ENCODE data around the gene U2AF1L4. TPM values are rescaled to one million over a fixed set of nuclear protein-coding genes. Genes with fewer than 3 reads are reported as not detected.

The U2AF1L4 gene
- total RNA-seq, 4 donors from 2014 or later = 14.8 to 30.5 (median 19.7) TPM

DNA sequence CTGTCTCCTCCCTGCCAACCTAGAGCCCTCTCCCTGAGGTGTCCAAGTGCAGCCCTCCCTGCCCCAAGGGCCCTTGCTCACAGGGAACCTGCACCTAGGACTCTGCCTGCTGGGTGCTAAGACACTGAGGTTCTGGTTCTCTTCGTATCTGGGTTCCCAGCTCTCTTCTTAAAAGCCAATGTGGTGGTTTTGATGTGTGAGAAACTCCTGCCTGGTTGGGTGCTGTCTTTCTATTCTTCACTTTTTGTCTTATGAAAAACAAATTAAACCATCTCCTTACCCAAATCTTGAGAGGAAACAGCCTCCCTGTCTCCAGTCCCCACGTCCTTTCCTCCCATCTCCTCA is 31.7 kb downstream of the U2AF1L4 start:
- TF ChIP-seq, protein P1, sequence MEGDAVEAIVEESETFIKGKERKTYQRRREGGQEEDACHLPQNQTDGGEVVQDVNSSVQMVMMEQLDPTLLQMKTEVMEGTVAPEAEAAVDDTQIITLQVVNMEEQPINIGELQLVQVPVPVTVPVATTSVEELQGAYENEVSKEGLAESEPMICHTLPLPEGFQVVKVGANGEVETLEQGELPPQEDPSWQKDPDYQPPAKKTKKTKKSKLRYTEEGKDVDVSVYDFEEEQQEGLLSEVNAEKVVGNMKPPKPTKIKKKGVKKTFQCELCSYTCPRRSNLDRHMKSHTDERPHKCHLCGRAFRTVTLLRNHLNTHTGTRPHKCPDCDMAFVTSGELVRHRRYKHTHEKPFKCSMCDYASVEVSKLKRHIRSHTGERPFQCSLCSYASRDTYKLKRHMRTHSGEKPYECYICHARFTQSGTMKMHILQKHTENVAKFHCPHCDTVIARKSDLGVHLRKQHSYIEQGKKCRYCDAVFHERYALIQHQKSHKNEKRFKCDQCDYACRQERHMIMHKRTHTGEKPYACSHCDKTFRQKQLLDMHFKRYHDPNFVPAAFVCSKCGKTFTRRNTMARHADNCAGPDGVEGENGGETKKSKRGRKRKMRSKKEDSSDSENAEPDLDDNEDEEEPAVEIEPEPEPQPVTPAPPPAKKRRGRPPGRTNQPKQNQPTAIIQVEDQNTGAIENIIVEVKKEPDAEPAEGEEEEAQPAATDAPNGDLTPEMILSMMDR (IDR thresholded peaks at IDR 0.05; ENCODE audit: low read depth) = no peak

DNA sequence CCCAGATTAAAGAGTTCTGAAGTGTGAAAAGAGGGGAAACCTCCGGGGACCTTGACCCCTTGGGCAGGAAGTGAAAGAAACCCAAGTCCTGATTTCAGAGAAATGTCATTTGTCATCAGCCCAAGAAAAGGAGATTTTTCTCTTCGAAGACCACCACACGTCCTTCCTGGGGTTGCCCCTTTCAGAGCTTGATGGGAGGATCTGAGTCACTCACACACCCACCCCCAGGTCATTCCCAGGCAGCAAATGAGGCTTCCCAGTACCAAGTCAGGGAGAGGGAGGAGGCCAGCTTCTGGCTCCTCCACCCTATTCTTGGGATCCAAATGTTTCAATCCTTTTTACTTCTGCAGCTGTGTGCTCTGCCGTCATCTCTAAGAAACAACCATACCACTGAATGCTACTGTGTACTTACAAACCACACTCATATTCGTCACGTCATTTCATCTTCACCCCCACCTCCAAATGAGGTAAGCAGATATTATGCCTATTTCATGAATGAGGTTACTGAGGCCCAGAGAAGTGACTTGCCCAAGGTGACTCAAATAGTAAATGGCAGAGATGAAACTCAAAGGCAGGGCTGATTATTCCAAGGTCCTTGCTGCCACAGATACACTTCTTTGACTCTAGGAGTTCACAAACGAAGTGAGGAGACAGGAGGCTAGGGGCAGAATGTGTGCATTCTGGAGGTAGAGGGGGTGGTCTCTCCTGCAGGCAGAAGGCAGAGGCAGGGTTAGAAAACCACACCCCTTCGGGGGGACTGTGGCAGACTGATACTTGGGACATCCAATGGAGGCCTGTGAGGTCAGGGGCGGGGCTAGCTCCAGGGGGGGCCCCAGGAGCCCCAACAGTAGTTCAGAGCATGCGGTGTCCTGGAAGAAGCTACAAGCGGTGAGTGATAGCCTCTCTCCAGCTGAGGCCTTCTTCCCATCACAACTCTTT is 32.4 kb downstream of the U2AF1L4 start:
- TF ChIP-seq, protein P1 (IDR thresholded peaks at IDR 0.05; ENCODE audit: low read depth) = no peak

DNA sequence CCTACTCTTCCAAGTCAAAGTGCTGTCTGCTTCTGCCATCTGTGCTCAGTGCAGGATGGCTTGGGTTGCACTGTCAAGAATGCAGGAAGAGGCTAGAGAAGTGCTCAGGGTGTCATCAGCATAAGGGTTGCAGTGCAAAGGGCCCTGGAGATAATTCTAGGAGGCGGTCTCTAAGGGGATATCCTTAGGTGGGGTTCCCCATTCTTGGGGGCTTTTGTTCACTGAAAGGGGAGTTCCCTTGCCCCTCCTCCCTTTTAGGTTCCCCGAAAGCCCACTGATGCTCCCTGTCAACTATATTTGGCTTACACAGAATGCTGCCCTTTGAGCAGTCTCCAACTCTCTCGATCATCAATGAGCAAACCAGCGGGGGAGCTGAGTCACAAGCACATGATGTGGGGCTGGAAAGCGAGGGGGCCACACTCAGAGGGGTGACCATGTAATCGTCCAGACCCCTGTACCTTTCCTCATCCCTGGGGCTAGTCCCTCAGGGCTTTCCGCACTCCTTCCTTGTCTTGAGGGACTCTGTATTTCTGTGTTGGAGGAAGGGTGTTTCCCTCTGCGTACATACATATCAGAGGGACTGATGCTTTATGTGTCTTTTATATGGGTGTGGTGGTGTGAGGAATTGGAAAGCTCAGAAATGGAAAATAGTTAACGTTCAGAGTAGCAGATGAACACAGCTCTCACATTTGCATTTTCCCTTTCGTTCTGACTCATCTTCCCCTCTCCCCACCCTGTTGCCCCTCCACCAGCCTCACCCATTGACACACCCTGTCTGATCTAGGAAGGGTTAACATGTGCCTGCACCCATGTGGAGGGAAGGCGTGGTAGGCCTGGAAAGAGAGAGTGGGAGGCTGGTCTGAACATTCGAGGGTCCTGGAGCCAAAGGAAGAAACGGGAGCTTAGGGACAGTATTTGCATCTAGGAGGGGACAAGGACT is 34.2 kb downstream of the U2AF1L4 start:
- TF ChIP-seq, protein P1 (IDR thresholded peaks at IDR 0.05; ENCODE audit: low read depth) = no peak

DNA sequence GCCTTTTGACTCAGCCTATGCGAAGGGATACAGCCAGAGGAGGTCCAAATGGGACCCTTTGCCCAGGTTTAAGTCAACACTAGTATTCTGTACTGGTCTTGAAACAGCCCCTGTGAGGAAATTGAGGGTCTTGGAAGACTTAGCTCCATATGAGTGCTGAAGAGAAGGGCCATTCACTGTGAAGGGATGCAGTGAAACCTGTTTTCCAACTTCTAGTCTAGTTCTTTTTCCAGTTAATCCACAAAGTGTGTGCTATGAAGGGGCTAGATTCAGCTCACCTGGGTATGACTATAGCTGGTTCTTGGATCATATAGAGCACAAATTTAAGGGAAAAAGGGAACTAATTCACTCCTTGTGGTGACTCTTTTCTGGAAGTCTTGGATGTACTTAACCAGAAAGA is 36.8 kb downstream of the U2AF1L4 start:
- TF ChIP-seq, protein P1 (IDR thresholded peaks at IDR 0.05; ENCODE audit: low read depth) = no peak

DNA sequence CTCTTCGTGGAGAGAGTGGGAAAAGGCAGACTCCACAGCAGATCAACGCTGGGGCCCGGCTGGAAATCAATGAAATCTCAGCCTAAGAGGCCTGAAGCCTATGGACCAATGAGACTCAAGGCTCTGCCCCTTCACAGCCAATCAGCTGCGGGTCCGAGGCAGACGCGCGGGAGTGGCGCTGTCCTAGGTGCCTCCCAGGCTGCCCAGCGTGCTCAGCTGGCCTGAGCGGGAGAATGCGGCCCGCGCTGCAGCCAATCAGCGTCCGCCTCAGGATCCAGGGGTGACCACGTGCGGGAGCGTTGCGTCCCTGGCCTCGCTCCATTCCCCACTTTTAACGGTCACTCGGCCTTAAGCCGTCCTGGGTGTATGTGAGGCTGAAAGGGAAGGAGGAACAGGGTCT is 41.0 kb downstream of the U2AF1L4 start, which contains the start of gene ZBTB32:
Gene ZBTB32, plus strand, starts transcription at position 341 of the 400 bp plus-strand sequence. CDS start 10,069 bp downstream, outside the sequence.
- TF ChIP-seq, protein P1 (IDR thresholded peaks at IDR 0.05; ENCODE audit: low read depth) = no peak

DNA sequence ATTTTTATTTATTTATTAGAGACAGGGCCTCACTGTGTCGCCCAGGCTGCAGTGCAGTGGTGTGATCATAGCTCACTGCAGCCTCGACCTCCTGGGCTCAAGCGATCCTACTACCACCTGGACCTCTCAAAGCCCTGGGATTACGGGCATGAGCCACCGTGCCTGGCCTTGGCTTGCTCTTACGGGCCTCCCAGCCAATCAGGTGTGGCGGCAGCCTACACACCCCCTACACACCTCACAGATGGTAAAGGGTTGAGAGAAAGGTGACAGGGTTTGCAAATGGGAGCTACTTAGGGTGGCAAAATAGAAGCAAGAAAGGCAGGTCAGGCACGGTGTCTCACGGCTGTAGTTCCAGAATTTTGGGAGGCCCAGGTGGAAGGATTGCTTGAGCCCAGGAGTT is 41.9 kb downstream of the U2AF1L4 start:
- TF ChIP-seq, protein P1 (IDR thresholded peaks at IDR 0.05; ENCODE audit: low read depth) = no peak
